Brain pericyte (primary cell): ENCODE results near the gene TIRAP.

Source experiments
- DNase-seq: peaks from one replicate; pipeline ENCODE4 v3.0.0-alpha.2; 2012; ENCODE audit warnings: low read depth, low spot score

TIRAP gene

GRCh38 chr11:126322996-126323395 lies 40.1 kb downstream of the TIRAP start:
- no peak for DNase-seq

- DNase-seq: no peak
These were observed 44.5 kb downstream of the TIRAP start for GRCh38 chr11:126327281-126328000.

GRCh38 chr11:126328001-126328390 lies 45.1 kb downstream of the TIRAP start:
- no peak for DNase-seq

- DNase-seq: no peak
These were observed 45.6 kb downstream of the TIRAP start for GRCh38 chr11:126328444-126328843.

- DNase-seq: no peak
These were observed 46.2 kb downstream of the TIRAP start for GRCh38 chr11:126328938-126329643.

- no peak for DNase-seq
These were observed 46.8 kb downstream of the TIRAP start for GRCh38 chr11:126329644-126330211.

- no peak for DNase-seq
These were observed 48.4 kb downstream of the TIRAP start for GRCh38 chr11:126331286-126331685.

GRCh38 chr11:126332221-126332711 lies 49.4 kb downstream of the TIRAP start:
- no peak for DNase-seq

- no peak for DNase-seq
These were observed 50.2 kb downstream of the TIRAP start for GRCh38 chr11:126333142-126333541.

- no peak for DNase-seq
These were observed 52.0 kb downstream of the TIRAP start for GRCh38 chr11:126334659-126335462.

- no peak for DNase-seq
These were observed 52.5 kb downstream of the TIRAP start for GRCh38 chr11:126335463-126335760.

GRCh38 chr11:126336138-126336541 lies 53.2 kb downstream of the TIRAP start:
- no peak for DNase-seq

- DNase-seq: no peak
These were observed 53.8 kb downstream of the TIRAP start for GRCh38 chr11:126336671-126337101.

GRCh38 chr11:126337126-126337473 lies 54.2 kb downstream of the TIRAP start:
- DNase-seq: no peak

- no peak for DNase-seq
These were observed 54.8 kb downstream of the TIRAP start for GRCh38 chr11:126337474-126338241.

GRCh38 chr11:126338346-126339055 lies 55.6 kb downstream of the TIRAP start:
- DNase-seq: no peak

GRCh38 chr11:126339073-126339862 lies 56.4 kb downstream of the TIRAP start:
- no peak for DNase-seq

- no peak for DNase-seq
These were observed 57.1 kb downstream of the TIRAP start for GRCh38 chr11:126339863-126340434.

- no peak for DNase-seq
These were observed 58.2 kb downstream of the TIRAP start for GRCh38 chr11:126340960-126341606.
